ACC112 (cell line): ENCODE measurements around the gene HILPDA.
A peak's percentile ranks its signal among the peaks of the same experiment; 100 is the strongest.

ENCODE experiments used
- H2AFZ ChIP-seq: fragments of 200-600 bp; sonication (generic); one replicate; pipeline ENCODE4 v1.6.0; 2017; ENCODE audit warnings: antibody characterized with exemption, low read length; ENCODE audit not compliant: unreplicated experiment
- H3K27ac ChIP-seq: fragments of 200-600 bp; sonication (generic); 2 replicates; pipeline ENCODE4 v1.5.1; 2014; ENCODE audit warnings: low read depth, mild to moderate bottlenecking, antibody characterized with exemption, low read length, moderate library complexity
- H3K27me3 ChIP-seq: fragments of 200-600 bp; sonication (generic); 2 replicates; pipeline ENCODE4 v1.6.1; 2014; ENCODE audit warnings: mild to moderate bottlenecking, antibody characterized with exemption, low read length, moderate library complexity, mixed read lengths; ENCODE audit not compliant: insufficient read depth
- H3K36me3 ChIP-seq: fragments of 200-600 bp; sonication (generic); 2 replicates; pipeline ENCODE4 v1.6.1; 2016; ENCODE audit warnings: mild to moderate bottlenecking, antibody characterized with exemption, low read length, moderate library complexity, mixed read lengths; ENCODE audit not compliant: insufficient read depth
- H3K4me1 ChIP-seq: fragments of 200-600 bp; sonication (generic); one replicate; pipeline ENCODE4 v1.6.1; 2016; ENCODE audit warnings: low read length, mixed read lengths; ENCODE audit not compliant: insufficient read depth, unreplicated experiment, control insufficient read depth
- H3K4me3 ChIP-seq: fragments of 200-600 bp; sonication (generic); 2 replicates; pipeline ENCODE4 v1.5.1; 2014; ENCODE audit warnings: mild to moderate bottlenecking, low read depth, low read length
- H3K79me2 ChIP-seq: fragments of 200-600 bp; sonication (generic); one replicate; pipeline ENCODE4 v1.6.0; 2016; ENCODE audit warnings: low read length; ENCODE audit not compliant: control insufficient read depth, unreplicated experiment, insufficient read depth

The HILPDA gene, protein sequence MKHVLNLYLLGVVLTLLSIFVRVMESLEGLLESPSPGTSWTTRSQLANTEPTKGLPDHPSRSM

DNA sequence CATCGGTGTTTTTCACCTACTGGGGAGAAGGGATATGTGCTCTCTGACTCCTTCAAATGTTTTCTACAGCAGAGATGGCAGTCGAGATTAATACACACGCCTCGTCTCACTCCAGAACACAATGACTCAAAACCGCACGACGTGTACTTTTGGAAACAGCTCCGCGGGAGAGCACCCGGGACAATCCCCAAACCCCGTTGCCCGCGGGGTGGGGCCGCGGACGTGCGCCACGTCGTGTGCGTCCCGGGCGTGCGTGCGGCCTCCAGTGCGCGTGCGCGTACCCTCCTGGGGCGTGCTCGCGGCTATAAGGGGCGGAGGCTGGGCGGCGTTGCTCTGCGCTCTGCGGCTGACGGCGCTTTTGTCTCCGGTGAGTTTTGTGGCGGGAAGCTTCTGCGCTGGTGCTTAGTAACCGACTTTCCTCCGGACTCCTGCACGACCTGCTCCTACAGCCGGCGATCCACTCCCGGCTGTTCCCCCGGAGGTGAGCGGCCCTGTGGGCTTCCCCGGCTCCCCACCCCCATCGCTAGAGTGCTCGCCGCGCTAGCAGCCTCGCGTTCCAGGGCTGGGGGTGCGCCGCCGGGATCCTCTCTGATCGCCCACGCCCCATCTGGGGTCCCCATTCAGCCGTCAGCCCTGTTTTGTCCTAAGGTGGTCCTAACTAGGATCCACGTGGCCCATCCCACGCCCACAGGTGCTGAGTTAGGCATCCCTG lies at the start of gene HILPDA:
TSS of gene HILPDA (plus strand) at position 336 of the 712 bp plus-strand sequence. CDS start 1,391 bp downstream, outside the sequence.
- peak within 1 kb of the TSS; percentile 93 for H3K27ac ChIP-seq
- H3K36me3 ChIP-seq: peaks cover 7% of the 10 kb centered on the region; the same call in 1 of the 2 replicates
- peak within 1 kb of the TSS; percentile 97 for H2AFZ ChIP-seq
- H3K4me3 ChIP-seq: peak within 1 kb of the TSS; percentile 100
- H3K27me3 ChIP-seq: no peaks in the 10 kb centered on the region
- peaks cover 44% of the 10 kb centered on the region for H3K79me2 ChIP-seq
- H3K4me1 ChIP-seq: peaks cover 40% of the 10 kb centered on the region

GRCh38 chr7:128406314-128407232 lies 49.1 kb upstream of the HILPDA start:
- no peak overlapping the region for H2AFZ ChIP-seq
- peaks cover 25% of the 10 kb centered on the region for H3K79me2 ChIP-seq
- no peak overlapping the region; the same call in 1 of the 2 replicates for H3K4me3 ChIP-seq
- no peaks in the 10 kb centered on the region for H3K27me3 ChIP-seq
- no peaks in the 10 kb centered on the region for H3K36me3 ChIP-seq
- H3K27ac ChIP-seq: no peak overlapping the region
- peaks cover 18% of the 10 kb centered on the region for H3K4me1 ChIP-seq

DNA sequence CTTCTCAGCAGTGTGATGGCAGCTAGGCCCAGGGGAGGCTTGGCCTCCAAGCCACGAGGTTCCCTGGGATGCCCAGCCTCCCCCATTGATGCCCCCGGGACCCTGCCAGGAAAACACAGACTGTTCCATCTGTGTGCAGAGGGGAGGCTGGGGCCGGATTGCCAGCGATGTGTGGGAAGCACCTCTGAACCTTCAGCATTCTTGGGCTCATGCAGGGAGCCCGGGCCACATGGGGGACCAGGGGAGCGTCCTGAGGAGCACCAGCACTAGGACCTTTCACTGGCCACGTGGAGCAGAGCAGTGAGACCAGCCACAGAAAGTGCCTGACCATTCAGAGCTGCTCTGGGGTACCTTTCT lies 48.5 kb upstream of the HILPDA start:
- Histone ChIP-seq H3K27ac (no peak overlapping the region), H3K4me1 (peaks cover 18% of the 10 kb centered on the region)

DNA sequence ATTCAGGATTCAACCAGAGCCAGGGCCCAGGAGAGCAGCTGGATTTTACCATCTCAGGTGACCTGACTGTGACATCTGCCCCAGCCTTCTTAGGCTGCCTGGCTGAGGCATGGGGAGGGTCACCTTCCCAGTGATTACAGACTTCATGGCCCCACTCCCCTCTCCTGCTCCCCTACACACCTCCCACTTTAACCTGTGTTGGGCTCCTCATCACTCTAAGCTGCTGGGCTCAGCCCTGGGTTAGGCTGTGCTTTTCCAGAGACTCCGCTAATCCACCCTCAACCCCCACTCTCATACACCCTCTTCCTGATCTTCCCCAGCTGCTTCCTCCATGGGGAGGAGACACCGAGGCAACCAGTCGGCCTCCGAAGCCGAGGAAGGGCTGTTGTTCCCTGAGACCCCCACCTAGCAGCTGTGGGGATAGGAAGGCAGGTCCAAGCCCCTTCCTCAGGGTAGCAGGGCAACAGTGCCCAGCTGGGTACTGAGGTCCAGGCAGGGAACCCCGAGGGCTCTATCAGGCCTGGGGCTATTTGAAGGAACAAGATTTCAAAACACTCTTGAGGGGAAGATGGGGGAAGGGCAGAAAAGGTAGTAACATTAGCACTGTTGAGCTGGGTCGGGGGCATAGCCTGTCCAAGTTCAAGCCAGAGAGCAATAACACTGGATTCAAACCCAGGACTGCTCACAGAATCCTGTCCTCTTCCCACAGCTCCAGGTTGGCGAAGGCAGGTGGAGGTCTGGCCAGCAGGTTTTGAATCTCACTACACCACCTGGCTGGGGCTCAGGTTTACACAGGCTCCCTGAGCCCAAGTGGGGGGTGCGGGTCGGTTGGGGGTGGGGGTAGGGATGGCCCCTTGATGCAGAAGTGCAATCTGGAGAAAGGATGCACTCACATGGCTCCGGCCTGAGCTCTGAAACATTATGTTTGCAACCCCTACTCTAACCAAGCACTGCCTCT lies 47.6 kb upstream of the HILPDA start:
- Histone ChIP-seq H3K4me3 (no peak overlapping the region), H3K27me3 (no peaks in the 10 kb centered on the region), H3K4me1 (peaks cover 18% of the 10 kb centered on the region), H3K79me2 (peaks cover 21% of the 10 kb centered on the region), H3K27ac (no peak overlapping the region), H3K36me3 (no peaks in the 10 kb centered on the region), H2AFZ (no peak overlapping the region)

More for the DNA sequence above, 48.5 kb upstream of the HILPDA start:
- no peaks in the 10 kb centered on the region for H3K27me3 ChIP-seq
- H3K79me2 ChIP-seq: peaks cover 25% of the 10 kb centered on the region
- H3K4me3 ChIP-seq: no peak overlapping the region
- H3K36me3 ChIP-seq: no peaks in the 10 kb centered on the region
- H2AFZ ChIP-seq: no peak overlapping the region

DNA sequence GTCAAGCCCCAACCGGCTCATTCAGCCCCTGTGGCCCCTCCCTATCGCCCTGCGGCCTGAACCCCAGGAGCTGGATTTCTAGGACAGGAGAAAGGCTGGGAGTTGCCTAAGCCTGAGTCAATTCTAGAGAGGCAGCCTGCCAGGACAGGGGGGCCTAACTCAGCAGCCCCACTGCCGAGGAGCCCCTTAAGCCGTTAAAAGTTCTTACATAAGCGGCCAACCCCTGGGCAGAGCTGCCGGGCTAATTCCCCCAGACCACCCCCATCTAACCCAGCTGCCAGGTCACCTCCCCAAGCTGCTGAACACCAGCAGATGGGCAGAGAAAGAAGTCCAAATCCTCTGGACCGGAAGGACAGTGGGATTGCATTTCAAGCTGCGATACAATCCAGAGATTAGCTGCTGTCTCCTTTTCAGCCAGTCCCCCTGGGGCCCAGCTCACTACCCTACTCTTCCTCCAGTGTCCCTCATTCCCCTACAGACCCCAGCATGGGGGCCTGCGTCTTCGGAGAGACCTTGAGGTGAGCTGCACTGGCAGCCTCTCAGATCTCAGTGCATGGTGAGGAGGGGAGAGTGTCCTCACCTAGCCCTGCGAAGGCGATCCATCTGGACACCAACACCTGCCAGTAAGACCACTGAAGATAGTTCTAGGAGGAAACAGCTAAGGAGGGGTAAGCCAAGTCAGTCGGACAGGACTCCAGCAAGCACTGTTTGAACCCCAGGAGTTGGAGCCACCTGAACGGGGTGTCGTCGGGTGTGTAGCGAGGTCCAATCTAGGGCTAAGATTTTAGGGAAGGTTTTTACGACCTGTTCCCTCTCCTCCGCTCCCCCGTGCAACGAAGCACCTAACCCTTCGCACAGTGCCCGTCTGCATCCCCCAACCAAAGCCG lies 46.7 kb upstream of the HILPDA start:
- Histone ChIP-seq H3K36me3 (no peaks in the 10 kb centered on the region), H3K27me3 (0 out of 2 replicates have a peak, but pooled peaks cover 4% of the 10 kb centered on the region), H3K4me3 (peak overlapping the region; percentile 87), H3K27ac (no peak overlapping the region), H2AFZ (peak overlapping the region; percentile 18), H3K4me1 (peaks cover 17% of the 10 kb centered on the region), H3K79me2 (peaks cover 14% of the 10 kb centered on the region)

DNA sequence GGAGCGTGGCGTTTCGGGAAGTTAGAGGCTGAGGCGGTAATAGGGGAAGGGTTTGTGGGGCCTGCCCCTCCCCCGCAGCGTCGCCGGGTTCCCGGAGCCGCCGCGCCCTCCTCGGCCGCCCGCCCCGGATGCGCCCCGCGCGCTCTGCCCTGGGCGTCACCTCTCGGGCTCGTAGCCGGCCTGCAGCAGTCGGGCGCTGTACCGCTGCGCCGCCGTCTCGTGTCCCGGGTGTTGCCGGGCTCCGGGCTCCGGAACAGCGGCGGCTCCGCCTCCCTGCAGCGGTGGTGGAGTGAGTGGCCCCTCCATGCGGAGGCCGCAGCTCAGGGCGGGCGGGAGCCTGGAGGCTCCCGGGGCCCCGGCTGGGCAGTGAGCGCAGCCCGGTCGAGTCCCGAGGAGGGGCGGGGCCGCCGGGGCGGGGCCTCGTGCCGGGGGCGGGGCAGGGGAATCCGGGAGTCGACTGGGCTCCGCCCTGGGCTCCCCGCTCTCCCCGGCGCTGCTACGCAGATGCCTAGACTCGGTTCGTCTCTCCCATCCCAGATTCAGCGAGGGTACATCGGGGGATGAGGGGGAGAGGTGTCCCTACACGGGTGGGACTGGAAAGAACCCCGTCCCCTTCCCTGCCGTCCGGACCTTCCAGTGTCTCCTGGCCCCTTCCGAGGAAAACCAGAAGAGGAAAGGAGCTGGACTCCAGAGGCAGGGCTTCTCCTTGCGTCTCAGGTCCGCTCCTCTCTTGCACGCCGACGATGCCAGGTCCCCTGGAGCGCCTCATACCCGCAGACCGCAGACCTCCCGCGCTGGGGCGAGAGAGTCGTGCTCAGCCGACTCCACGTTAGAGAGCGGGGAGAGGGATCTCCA lies 45.9 kb upstream of the HILPDA start, which contains the start of gene IMPDH1:
TSS of gene IMPDH1 (minus strand) at position 387 of the 855 bp plus-strand sequence. CDS start at position 306, 81 bp downstream.
- Histone ChIP-seq H3K27me3 (0 out of 2 replicates have a peak, but pooled peaks cover 4% of the 10 kb centered on the region), H3K4me1 (peaks cover 9% of the 10 kb centered on the region), H3K79me2 (peaks cover 5% of the 10 kb centered on the region), H3K4me3 (peak within 1 kb of the TSS; percentile 87), H3K36me3 (no peaks in the 10 kb centered on the region), H3K27ac (no peak within 1 kb of the TSS), H2AFZ (peak within 1 kb of the TSS; percentile 97)

DNA sequence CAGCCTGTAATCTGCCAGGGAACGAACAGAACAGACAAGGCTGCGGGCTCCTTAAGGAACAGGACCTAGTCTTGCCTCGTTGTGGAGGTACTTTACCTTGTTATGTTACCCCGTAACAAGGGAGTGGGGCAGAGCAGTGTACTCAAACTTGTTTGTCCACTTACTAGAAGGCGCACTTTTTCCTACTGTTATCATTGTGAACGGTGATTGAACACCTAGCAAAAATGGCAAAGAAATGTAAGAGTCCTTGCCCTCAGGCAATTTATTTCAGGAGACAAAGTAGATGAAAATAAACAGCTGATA lies 45.3 kb upstream of the HILPDA start:
- no peaks in the 10 kb centered on the region for H3K79me2 ChIP-seq
- peak overlapping the region; percentile 87 for H3K4me3 ChIP-seq
- H3K36me3 ChIP-seq: no peaks in the 10 kb centered on the region
- peaks cover 9% of the 10 kb centered on the region for H3K4me1 ChIP-seq
- H2AFZ ChIP-seq: peak overlapping the region; percentile 97
- H3K27ac ChIP-seq: no peak overlapping the region
- H3K27me3 ChIP-seq: 0 out of 2 replicates have a peak, but pooled peaks cover 4% of the 10 kb centered on the region

- Histone ChIP-seq H3K79me2 (no peaks in the 10 kb centered on the region), H3K4me1 (no peaks in the 10 kb centered on the region), H2AFZ (no peak overlapping the region), H3K4me3 (no peak overlapping the region), H3K27ac (no peak overlapping the region), H3K27me3 (0 out of 2 replicates have a peak, but pooled peaks cover 4% of the 10 kb centered on the region), H3K36me3 (no peaks in the 10 kb centered on the region)
Measured at GRCh38 chr7:128415217-128415785, 40.4 kb upstream of the HILPDA start.
